Measurements from ENCODE around the gene CYB561. TPM values are rescaled to one million over a fixed set of nuclear protein-coding genes. Genes with fewer than 3 reads are reported as not detected.

CYB561 gene
- total RNA-seq, 1 experiment from 2014 or later, result 20.7 TPM

GRCh38 chr17:63447471-63448009, 1.4 kb upstream of the CYB561 start:
- peaks cover 21 to 35% of the 10 kb centered on the region in 2 experiments for H3K4me1 Mint-ChIP-seq
- Histone ChIP-seq H3K27ac (ENCODE audit: insufficient read length, low read depth, low read length) (no peak overlapping the region), H3K79me1 (ENCODE audit: insufficient read depth, low read depth, low read length, poor library complexity, severe bottlenecking) (no peaks in the 10 kb centered on the region), H3K14ac (ENCODE audit: insufficient read depth, low read length) (no peak overlapping the region), H3K9me3 (ENCODE audit: control insufficient read depth, low read depth, low read length) (no peaks in the 10 kb centered on the region), H2BK120ac (ENCODE audit: low read depth, low read length, poor library complexity, severe bottlenecking) (no peak overlapping the region), H3T11ph (ENCODE audit: low read length) (no peak overlapping the region), H3K23me2 (ENCODE audit: insufficient read length, low read depth, low read length, poor library complexity, severe bottlenecking) (peaks cover 14% of the 10 kb centered on the region), H3K4ac (ENCODE audit: low read depth, low read length) (no peak overlapping the region), H2BK20ac (ENCODE audit: low read depth, low read length, poor library complexity, severe bottlenecking) (no peak overlapping the region), H3K23ac (ENCODE audit: insufficient read length, low read depth, low read length) (no peak overlapping the region), H3K18ac (ENCODE audit: insufficient read length, low read depth, low read length) (peak overlapping the region; percentile 22), H2BK5ac (ENCODE audit: insufficient read length, low read length) (no peak overlapping the region), H4K5ac (ENCODE audit: insufficient read length, low read depth, low read length) (no peak overlapping the region), H3K56ac (ENCODE audit: insufficient read length, low read depth, low read length) (no peak overlapping the region), H3K79me2 (ENCODE audit: insufficient read depth, low read length) (no peaks in the 10 kb centered on the region), H4K91ac (ENCODE audit: insufficient read length, low read depth, low read length) (no peak overlapping the region), H4K8ac (replicated peaks; ENCODE audit: insufficient read length, low read depth, low read length) (no peak overlapping the region), H3K27me3 (ENCODE audit: insufficient read depth, low read length) (no peaks in the 10 kb centered on the region; the same call in 1 of the 2 replicates), H2AFZ (ENCODE audit: low read length) (no peak overlapping the region), H4K20me1 (ENCODE audit: control insufficient read depth, insufficient read depth, insufficient read length) (no peaks in the 10 kb centered on the region), H2AK5ac (ENCODE audit: insufficient read length, low read length) (no peak overlapping the region), H3K4me1 (ENCODE audit: insufficient read depth, low read length) (peaks cover 2% of the 10 kb centered on the region; the same call in 1 of the 2 replicates), H2BK12ac (ENCODE audit: insufficient read length, low read depth, low read length) (no peak overlapping the region), H3K4me2 (ENCODE audit: insufficient read depth, insufficient read length, low read length) (no peak overlapping the region), H3K9ac (ENCODE audit: extremely low read depth, insufficient read length, low read length) (no peak overlapping the region), H2BK15ac (ENCODE audit: low read depth, low read length) (no peak overlapping the region)
- DNase-seq, result no peak
- peak overlapping the region; percentile 41 to 48; a peak in 3 of 5 replicates for H3K4me3 Mint-ChIP-seq
- 0 out of 7 replicates have a peak overlapping the region, but pooled peaks of 1 of the 3 experiments have one; percentile 64 for H3K27ac Mint-ChIP-seq
- TF ChIP-seq CTCF (conservative IDR thresholded peaks at IDR 0.05), result no peak
- peaks cover 32% of the 10 kb centered on the region for H3K27me3 Mint-ChIP-seq (ENCODE audit: low read depth)
- H3K9me3 Mint-ChIP-seq, result peaks cover 2 to 3% of the 10 kb centered on the region in 2 experiments; a peak in 3 of 5 replicates
- H3K36me3 Mint-ChIP-seq (ENCODE audit: insufficient read depth in 1 of 3, low read depth in 3 of 3), result 0 out of 7 replicates have a peak, but pooled peaks cover 0 to 4% (median 0%) of the 10 kb centered on the region in 3 experiments
- WGBS (ENCODE audit: extremely low coverage, insufficient read length, low lambda C conversion rate), result no CpG with 5 or more reads among the region's 12 CpGs

Measured in H9 (cell line).